PC-3 (cell line): Measurements from ENCODE around the gene DNAJC6. TPM values are rescaled to one million over a fixed set of nuclear protein-coding genes. Genes with fewer than 3 reads are reported as not detected.

ENCODE experiments used
- ATAC-seq: fragments of 200-7000 bp; cut with Tn5 transposase; 2 replicates; pipeline ENCODE4 v1.9.1; 2020; ENCODE audit warnings: mild to moderate bottlenecking, moderate library complexity
- BruUV-seq: library from RNA; stranded (reverse); fragments of 400-500 nt; replicated peaks from 2 replicates; lab custom pipeline; 2021; lab: Mats Ljungman, UMichigan
- CTCF ChIA-PET: fragments of 300-600 bp; sonication (Branson Sonifier 250); formaldehyde crosslinking; loops from one replicate; lab custom pipeline; 2022; ENCODE audit warnings: antibody characterized with exemption; lab: Charles Lee
- POLR2A ChIA-PET: fragments of 300-600 bp; sonication (Branson Sonifier 250); formaldehyde crosslinking; loops from one replicate; lab custom pipeline; 2022; ENCODE audit warnings: antibody characterized with exemption; ENCODE audit not compliant: unreplicated experiment; lab: Charles Lee
- DNase-seq: peaks from one replicate; pipeline ENCODE4 v3.0.0-alpha.2; 2015
- H2AFZ ChIP-seq: fragments of 300-600 bp; sonication (generic); 2 replicates; pipeline ENCODE4 v1.6.0; 2016; ENCODE audit warnings: antibody characterized with exemption, low read length
- H3F3A ChIP-seq: fragments of 300-600 bp; sonication (generic); one replicate; pipeline ENCODE4 v1.6.0; 2017; ENCODE audit warnings: antibody characterized with exemption, low read length, control low read depth, mild to moderate bottlenecking; ENCODE audit not compliant: unreplicated experiment
- H3K27ac ChIP-seq: fragments of 300-600 bp; sonication (generic); 2 replicates; pipeline ENCODE4 v1.5.1; 2016; ENCODE audit warnings: mild to moderate bottlenecking, low read length
- H3K27me3 ChIP-seq: fragments of 300-600 bp; sonication (generic); 2 replicates; pipeline ENCODE4 v1.6.1; 2016; ENCODE audit warnings: low read length, mixed read lengths
- H3K36me3 ChIP-seq: fragments of 300-600 bp; sonication (generic); 2 replicates; pipeline ENCODE4 v1.6.1; 2016; ENCODE audit warnings: low read depth, mixed run types, low read length, mixed read lengths
- H3K4me1 ChIP-seq: fragments of 300-600 bp; sonication (generic); 2 replicates; pipeline ENCODE4 v1.5.1; 2016; ENCODE audit warnings: low read length; ENCODE audit not compliant: insufficient read depth
- H3K4me2 ChIP-seq: fragments of 300-600 bp; sonication (generic); 2 replicates; pipeline ENCODE4 v1.6.0; 2016; ENCODE audit warnings: low read length
- H3K4me3 ChIP-seq: fragments of 300-600 bp; sonication (generic); 2 replicates; pipeline ENCODE4 v1.5.1; 2016; ENCODE audit warnings: mild to moderate bottlenecking, low read length, mixed read lengths
- H3K79me2 ChIP-seq: fragments of 300-600 bp; sonication (generic); 2 replicates; pipeline ENCODE4 v1.6.1; 2017; ENCODE audit warnings: low read length, mixed read lengths
- H3K9ac ChIP-seq: fragments of 300-600 bp; sonication (generic); 2 replicates; pipeline ENCODE4 v1.6.0; 2016; ENCODE audit warnings: mild to moderate bottlenecking, low read length
- H3K9me2 ChIP-seq: fragments of 300-600 bp; sonication (generic); replicated peaks from 2 replicates; pipeline ENCODE4 v1.6.1; 2016; ENCODE audit warnings: mixed run types, low read length, mixed read lengths
- H3K9me3 ChIP-seq: fragments of 300-600 bp; sonication (generic); 2 replicates; pipeline ENCODE4 v1.6.1; 2016; ENCODE audit warnings: low read length, mixed read lengths
- H4K20me1 ChIP-seq: fragments of 300-600 bp; sonication (generic); 2 replicates; pipeline ENCODE4 v1.6.1; 2016; ENCODE audit warnings: low read length, mixed read lengths
- CTCF ChIP-seq: fragments of 300-600 bp; sonication (generic); conservative IDR thresholded peaks from 2 replicates; pipeline ENCODE4 v1.5.1; 2017; ENCODE audit warnings: antibody characterized with exemption, low read depth, mild to moderate bottlenecking, low read length
- EZH2 ChIP-seq: fragments of 300-600 bp; sonication (generic); IDR thresholded peaks from one replicate; pipeline ENCODE4 v1.6.1; 2017; ENCODE audit warnings: antibody characterized with exemption, mild to moderate bottlenecking, low read length; ENCODE audit not compliant: unreplicated experiment
- EZH2phosphoT487 ChIP-seq: fragments of 300-600 bp; sonication (generic); IDR thresholded peaks from 2 replicates; pipeline ENCODE4 v1.6.1; 2018; ENCODE audit warnings: mild to moderate bottlenecking, antibody characterized with exemption, low read length, borderline replicate concordance
- intact Hi-C: fragments of 100-400 bp; cut with micrococcal nuclease; formaldehyde crosslinking; loops from 2 replicates; pipeline ENCODE4 v1.9.0; 2023
- total RNA-seq: library from RNA; depleted of rRNA; stranded (reverse); fragments of >200 nt; gene quantifications from 2 replicates; pipeline ENCODE4 v1.2.3, GENCODE V29; 2014

The DNAJC6 gene
- total RNA-seq, 1 experiment from 2014 or later: 3.0 TPM

DNA sequence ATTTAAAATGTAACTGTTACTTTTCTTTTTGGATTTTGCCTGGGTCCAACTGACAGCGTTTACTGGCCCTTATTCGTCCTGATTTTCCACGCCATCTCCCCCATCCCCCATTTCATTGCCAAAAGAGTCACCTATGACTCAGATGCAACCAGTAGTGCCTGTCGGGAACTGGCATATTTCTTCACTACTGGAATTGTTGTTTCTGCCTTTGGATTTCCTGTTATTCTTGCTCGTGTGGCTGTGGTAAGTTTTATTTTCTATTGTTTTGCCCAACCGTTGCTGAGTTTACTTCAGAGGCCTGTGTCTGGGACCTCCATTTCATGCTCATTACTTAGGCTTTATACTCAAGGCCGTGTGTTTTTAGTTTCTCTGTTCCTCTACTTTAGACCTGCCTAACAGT, 120.5 kb downstream of the DNAJC6 start:
- DNase-seq (peak; percentile 83), ATAC-seq (peak; percentile 64)
- Histone ChIP-seq H3K27me3 (no peaks in the 10 kb centered on the region), H3K4me2 (peak overlapping the region; percentile 76), H3F3A (peaks cover 4% of the 10 kb centered on the region), H3K9me3 (no peaks in the 10 kb centered on the region), H3K9ac (peak overlapping the region; percentile 7; the same call in 1 of the 2 replicates), H3K79me2 (peaks cover 7% of the 10 kb centered on the region), H3K9me2 (no peaks in the 10 kb centered on the region), H2AFZ (peak overlapping the region; percentile 47; the same call in 1 of the 2 replicates), H3K27ac (peak overlapping the region; percentile 68), H4K20me1 (no peaks in the 10 kb centered on the region), H3K4me3 (peak overlapping the region; percentile 39), H3K36me3 (0 out of 2 replicates have a peak, but pooled peaks cover 5% of the 10 kb centered on the region), H3K4me1 (peaks cover 36% of the 10 kb centered on the region)
- ChIA-PET POLR2A (interaction anchor here (0.6 kb wide), 1 partner anchor 10 kb away, joined by 38 read pairs; no protein-coding TSS in a partner anchor), CTCF (no interaction called here)
- intact Hi-C loops: loop anchor here (5.0 to 10.0 kb wide), 2 partner anchors 257 to 685 kb away; partner anchors contain the start of gene RAVER2
- no TSS peak for BruUV-seq
- TF ChIP-seq CTCF (no peak), EZH2 (no peak), EZH2phosphoT487 (no peak)

- Histone ChIP-seq H3K9ac (no peak overlapping the region), H3K27ac (no peak overlapping the region), H3K4me3 (no peak overlapping the region), H3K4me2 (no peak overlapping the region), H3K9me3 (no peaks in the 10 kb centered on the region), H3F3A (peaks cover 4% of the 10 kb centered on the region), H3K4me1 (peaks cover 22% of the 10 kb centered on the region), H3K27me3 (no peaks in the 10 kb centered on the region), H3K36me3 (0 out of 2 replicates have a peak, but pooled peaks cover 5% of the 10 kb centered on the region), H3K9me2 (no peaks in the 10 kb centered on the region), H2AFZ (no peak overlapping the region), H4K20me1 (no peaks in the 10 kb centered on the region), H3K79me2 (no peaks in the 10 kb centered on the region; the same call in 1 of the 2 replicates)
- ChIA-PET POLR2A (no interaction called here), CTCF (interaction anchor here (0.6 to 1.0 kb wide), 3 partner anchors 28 to 256 kb away, joined by 3 to 7 read pairs (median 3); no protein-coding TSS in a partner anchor)
- intact Hi-C loops: loop anchor here (5.0 kb wide), 1 partner anchor 256 kb away; no protein-coding TSS in a partner anchor
- DNase-seq (peak; percentile 58), ATAC-seq (no peak)
- BruUV-seq: no TSS peak
- TF ChIP-seq CTCF: peak; percentile 71
- TF ChIP-seq EZH2: no peak
- TF ChIP-seq EZH2phosphoT487: no peak
Observed at GRCh38 chr1:65431111-65431705, 121.9 kb downstream of the DNAJC6 start.

GRCh38 chr1:65432918-65433317, 123.6 kb downstream of the DNAJC6 start:
- intact Hi-C loops: loop anchor here (5.0 kb wide), 1 partner anchor 254 kb away; no protein-coding TSS in a partner anchor
- TSS peak; percentile 22 for BruUV-seq
- no peak overlapping the region for H3K4me3 ChIP-seq
- ATAC-seq (no peak), DNase-seq (no peak)
- no peaks in the 10 kb centered on the region for H3K9me2 ChIP-seq
- no peaks in the 10 kb centered on the region; the same call in 1 of the 2 replicates for H3K79me2 ChIP-seq
- no peak overlapping the region for H3K9ac ChIP-seq
- H4K20me1 ChIP-seq: no peaks in the 10 kb centered on the region
- ChIA-PET POLR2A (no interaction called here), CTCF (no interaction called here)
- H3K27me3 ChIP-seq: no peaks in the 10 kb centered on the region
- no peak overlapping the region for H3K27ac ChIP-seq
- no peaks in the 10 kb centered on the region for H3K9me3 ChIP-seq
- H3K4me2 ChIP-seq: no peak overlapping the region
- peaks cover 4% of the 10 kb centered on the region for H3F3A ChIP-seq
- peaks cover 19% of the 10 kb centered on the region for H3K4me1 ChIP-seq
- H3K36me3 ChIP-seq: no peaks in the 10 kb centered on the region
- TF ChIP-seq CTCF (no peak), EZH2 (no peak)
- no peak overlapping the region for H2AFZ ChIP-seq
